Parietal lobe (tissue), 2 donors: ENCODE measurements around the gene FAM161A. TPM values are rescaled to one million over a fixed set of nuclear protein-coding genes. Genes with fewer than 3 reads are reported as not detected.

ENCODE experiments used
- small RNA-seq: library from RNA; depleted of rRNA; stranded (forward); fragments of <200 nt; gene quantifications from one replicate; pipeline ENCODE3, GENCODE V24; 2014; ENCODE audit warnings: low replicate concordance
- total RNA-seq: library from RNA; depleted of rRNA; stranded (reverse); fragments of >200 nt; gene quantifications from one replicate; pipeline ENCODE4 v1.2.3, GENCODE V29; 2014

FAM161A gene, protein sequence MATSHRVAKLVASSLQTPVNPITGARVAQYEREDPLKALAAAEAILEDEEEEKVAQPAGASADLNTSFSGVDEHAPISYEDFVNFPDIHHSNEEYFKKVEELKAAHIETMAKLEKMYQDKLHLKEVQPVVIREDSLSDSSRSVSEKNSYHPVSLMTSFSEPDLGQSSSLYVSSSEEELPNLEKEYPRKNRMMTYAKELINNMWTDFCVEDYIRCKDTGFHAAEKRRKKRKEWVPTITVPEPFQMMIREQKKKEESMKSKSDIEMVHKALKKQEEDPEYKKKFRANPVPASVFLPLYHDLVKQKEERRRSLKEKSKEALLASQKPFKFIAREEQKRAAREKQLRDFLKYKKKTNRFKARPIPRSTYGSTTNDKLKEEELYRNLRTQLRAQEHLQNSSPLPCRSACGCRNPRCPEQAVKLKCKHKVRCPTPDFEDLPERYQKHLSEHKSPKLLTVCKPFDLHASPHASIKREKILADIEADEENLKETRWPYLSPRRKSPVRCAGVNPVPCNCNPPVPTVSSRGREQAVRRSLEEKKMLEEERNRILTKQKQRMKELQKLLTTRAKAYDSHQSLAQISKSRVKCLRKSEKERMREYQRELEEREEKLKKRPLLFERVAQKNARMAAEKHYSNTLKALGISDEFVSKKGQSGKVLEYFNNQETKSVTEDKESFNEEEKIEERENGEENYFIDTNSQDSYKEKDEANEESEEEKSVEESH
- total RNA-seq = 29.1 TPM

DNA sequence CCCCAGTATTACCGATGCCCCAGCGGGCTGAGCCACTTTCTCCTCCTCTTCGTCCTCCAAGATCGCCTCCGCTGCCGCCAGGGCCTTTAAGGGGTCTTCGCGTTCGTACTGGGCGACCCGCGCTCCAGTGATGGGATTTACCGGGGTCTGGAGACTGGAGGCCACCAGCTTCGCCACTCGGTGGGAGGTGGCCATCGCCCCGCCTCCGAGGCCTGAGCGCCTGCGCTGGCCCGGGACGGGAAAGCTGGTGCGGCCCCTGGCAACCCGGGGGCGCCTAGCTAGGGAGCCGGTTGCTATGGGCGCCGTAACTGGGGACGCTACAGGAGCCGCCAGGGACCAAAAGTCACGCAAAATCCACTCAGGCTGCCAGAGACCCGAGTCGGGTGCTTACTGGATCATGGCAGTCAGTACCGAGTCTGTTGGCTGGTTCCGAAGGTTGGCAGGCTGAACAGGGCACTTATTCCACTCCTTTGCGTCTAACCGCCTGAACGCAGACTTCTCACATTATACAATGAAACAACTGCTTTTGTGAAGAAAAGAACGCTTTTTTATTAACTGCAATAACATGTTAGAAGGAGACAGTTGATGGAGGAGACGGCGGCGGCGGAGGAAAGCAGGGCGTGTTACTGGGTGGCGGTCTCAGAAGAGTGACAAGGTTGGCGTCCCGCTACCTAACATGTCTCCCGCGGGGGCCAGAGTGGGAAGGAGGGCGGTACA, at the start of gene FAM161A:
TSS of gene FAM161A (minus strand) at position 214 of the 717 bp plus-strand sequence. CDS start at position 195, 19 bp downstream.

DNA sequence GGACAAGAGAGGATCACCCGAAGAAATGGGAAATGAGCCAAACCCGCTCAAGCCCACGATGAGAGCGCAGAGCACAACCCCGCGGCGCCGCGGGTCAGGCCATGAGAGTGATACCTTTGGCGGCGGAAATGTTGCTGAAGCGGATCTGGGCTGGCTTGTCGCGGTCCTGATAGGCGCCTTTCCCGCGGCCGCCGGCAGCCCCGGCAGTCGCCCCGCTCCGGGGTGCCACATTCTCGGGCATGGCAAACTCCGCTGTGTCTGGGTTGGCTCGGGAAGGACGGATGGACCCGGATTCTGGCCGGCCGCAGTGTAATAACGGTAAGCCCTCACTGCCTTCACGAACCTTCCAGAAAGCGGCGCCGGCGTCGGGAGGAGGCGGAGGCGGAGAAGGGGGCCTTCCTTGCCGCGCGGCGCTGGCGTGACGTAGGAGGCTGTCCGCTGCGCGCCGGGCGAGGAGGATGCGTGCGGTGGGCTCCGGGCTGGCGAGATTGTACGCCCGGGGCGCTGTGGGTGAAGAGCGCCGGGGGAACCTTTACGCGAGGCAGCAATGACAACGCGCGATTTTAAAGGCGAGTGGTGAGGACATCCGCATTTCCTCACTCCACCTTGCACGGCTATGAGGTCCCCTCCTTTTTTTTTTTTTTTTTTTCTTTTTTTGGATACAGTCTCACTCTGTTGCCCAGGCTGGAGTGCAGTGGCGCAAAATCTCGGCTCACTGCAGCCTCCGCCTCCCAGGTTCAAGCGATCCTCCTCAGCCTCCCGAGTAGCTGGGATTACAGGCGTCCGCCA, 34.6 kb upstream of the FAM161A start, which contains the start of gene CCT4:
TSS of gene CCT4 (minus strand) at position 390 of the 789 bp plus-strand sequence. CDS start at position 241, 149 bp downstream.

Small RNA genes within 50 kb of the gene (small RNA-seq; reads per million reads assigned to genes)
- not detected for gene RPS24P7

Other genes with a start within 250 kb of the FAM161A start
- gene CCT4, start 34.6 kb upstream of the FAM161A start, total RNA-seq = 132 TPM
- gene COMMD1, start 51.6 kb upstream of the FAM161A start, total RNA-seq = 48.5 TPM